ENCODE data around the gene RAB22A. TPM values are rescaled to one million over a fixed set of nuclear protein-coding genes. Genes with fewer than 3 reads are reported as not detected.

RAB22A gene
- total RNA-seq, 6 experiments from 2014 or later, result 20.4 to 26.0 (median 22.7) TPM

GRCh38 chr20:58305061-58305460 lies 4.5 kb upstream of the RAB22A start:
- Mint-ChIP-seq H3K27me3 (ENCODE audit: insufficient read depth) (no peaks in the 10 kb centered on the region), H3K36me3 (ENCODE audit: low read depth) (peaks cover 13% of the 10 kb centered on the region), H3K27ac (no peak overlapping the region), H3K4me3 (no peak overlapping the region), H3K9me3 (no peaks in the 10 kb centered on the region), H3K4me1 (ENCODE audit: low read depth) (peaks cover 7% of the 10 kb centered on the region)
- no peak for DNase-seq
- no peak for TF ChIP-seq CTCF (IDR thresholded peaks at IDR 0.05)

GRCh38 chr20:58306421-58307261 lies 2.9 kb upstream of the RAB22A start:
- no peak for TF ChIP-seq CTCF (IDR thresholded peaks at IDR 0.05)
- Mint-ChIP-seq H3K27me3 (ENCODE audit: insufficient read depth) (no peaks in the 10 kb centered on the region), H3K27ac (no peak overlapping the region), H3K9me3 (no peaks in the 10 kb centered on the region), H3K4me1 (ENCODE audit: low read depth) (peaks cover 18% of the 10 kb centered on the region), H3K4me3 (no peak overlapping the region), H3K36me3 (ENCODE audit: low read depth) (peaks cover 14% of the 10 kb centered on the region)
- DNase-seq, result no peak

GRCh38 chr20:58307270-58307669 lies 2.2 kb upstream of the RAB22A start:
- H3K9me3 Mint-ChIP-seq, result no peaks in the 10 kb centered on the region
- H3K36me3 Mint-ChIP-seq (ENCODE audit: low read depth), result peaks cover 16% of the 10 kb centered on the region
- DNase-seq, result no peak
- no peaks in the 10 kb centered on the region for H3K27me3 Mint-ChIP-seq (ENCODE audit: insufficient read depth)
- no peak overlapping the region for H3K4me3 Mint-ChIP-seq
- no peak for TF ChIP-seq CTCF (IDR thresholded peaks at IDR 0.05)
- H3K27ac Mint-ChIP-seq, result no peak overlapping the region
- peaks cover 19% of the 10 kb centered on the region for H3K4me1 Mint-ChIP-seq (ENCODE audit: low read depth)

GRCh38 chr20:58308290-58308679 lies 1.2 kb upstream of the RAB22A start:
- TF ChIP-seq CTCF (IDR thresholded peaks at IDR 0.05), result no peak
- H3K27ac Mint-ChIP-seq, result no peak overlapping the region
- H3K27me3 Mint-ChIP-seq (ENCODE audit: insufficient read depth), result no peaks in the 10 kb centered on the region
- peak overlapping the region; percentile 83 for H3K4me3 Mint-ChIP-seq
- H3K9me3 Mint-ChIP-seq, result no peaks in the 10 kb centered on the region
- peaks cover 26% of the 10 kb centered on the region for H3K4me1 Mint-ChIP-seq (ENCODE audit: low read depth)
- peaks cover 23% of the 10 kb centered on the region for H3K36me3 Mint-ChIP-seq (ENCODE audit: low read depth)
- DNase-seq, result no peak

- TF ChIP-seq CTCF (IDR thresholded peaks at IDR 0.05), result no peak
- Mint-ChIP-seq H3K36me3 (ENCODE audit: low read depth) (peaks cover 29% of the 10 kb centered on the region), H3K4me3 (peak overlapping the region; percentile 83), H3K27ac (no peak overlapping the region), H3K9me3 (no peaks in the 10 kb centered on the region), H3K27me3 (ENCODE audit: insufficient read depth) (no peaks in the 10 kb centered on the region), H3K4me1 (ENCODE audit: low read depth) (peaks cover 25% of the 10 kb centered on the region)
- no peak for DNase-seq
Measured at GRCh38 chr20:58308680-58309527, 611 bp upstream of the RAB22A start.
